RWPE2 (cell line): ENCODE measurements around the gene MT1X.
"Not testable (repeated sequence)": the region's sequence is repeated elsewhere in the genome, so short reads cannot be mapped to it uniquely, and the experiment has no call there.

Experiments used
- ATAC-seq: fragments of 200-7000 bp; cut with Tn5 transposase; 3 replicates; pipeline ENCODE4 v1.9.1; 2021; ENCODE audit warnings: low read depth
- DNase-seq: peaks from one replicate; pipeline ENCODE4 v3.0.0-alpha.2; 2020; ENCODE audit warnings: low spot score
- H3K27ac ChIP-seq: fragments of 450-650 bp; 2 replicates; pipeline ENCODE4 v1.5.1; 2017; ENCODE audit warnings: mild to moderate bottlenecking; ENCODE audit not compliant: poor library complexity, severe bottlenecking
- H3K27me3 ChIP-seq: fragments of 250-450 bp; sonication (Bioruptor Pico); 2 replicates; pipeline ENCODE4 v1.5.1; 2021; ENCODE audit warnings: mild to moderate bottlenecking, moderate library complexity; ENCODE audit not compliant: insufficient read depth, poor library complexity, severe bottlenecking
- H3K36me3 ChIP-seq: fragments of 250-450 bp; sonication (Bioruptor Pico); 2 replicates; pipeline ENCODE4 v1.5.1; 2020; ENCODE audit warnings: low read depth, mild to moderate bottlenecking, moderate library complexity
- H3K4me1 ChIP-seq: fragments of 250-450 bp; sonication (Bioruptor Pico); 2 replicates; pipeline ENCODE4 v1.5.1; 2021; ENCODE audit warnings: mild to moderate bottlenecking, moderate library complexity; ENCODE audit not compliant: insufficient read depth, poor library complexity, severe bottlenecking
- H3K4me3 ChIP-seq: fragments of 250-450 bp; sonication (Bioruptor Pico); 2 replicates; pipeline ENCODE4 v1.5.1; 2021; ENCODE audit warnings: mild to moderate bottlenecking, moderate library complexity; ENCODE audit not compliant: severe bottlenecking
- H3K9me3 ChIP-seq: fragments of 250-450 bp; sonication (Bioruptor Pico); 2 replicates; pipeline ENCODE4 v1.5.1; 2021; ENCODE audit warnings: mild to moderate bottlenecking, moderate library complexity; ENCODE audit not compliant: severe bottlenecking
- TF ChIP-seq, protein P1 (sequence below): fragments of 450-650 bp; IDR thresholded peaks from one replicate; pipeline ENCODE4 v1.5.1; 2017; ENCODE audit warnings: mild to moderate bottlenecking, moderate library complexity; ENCODE audit not compliant: poor library complexity, severe bottlenecking

The MT1X gene

DNA sequence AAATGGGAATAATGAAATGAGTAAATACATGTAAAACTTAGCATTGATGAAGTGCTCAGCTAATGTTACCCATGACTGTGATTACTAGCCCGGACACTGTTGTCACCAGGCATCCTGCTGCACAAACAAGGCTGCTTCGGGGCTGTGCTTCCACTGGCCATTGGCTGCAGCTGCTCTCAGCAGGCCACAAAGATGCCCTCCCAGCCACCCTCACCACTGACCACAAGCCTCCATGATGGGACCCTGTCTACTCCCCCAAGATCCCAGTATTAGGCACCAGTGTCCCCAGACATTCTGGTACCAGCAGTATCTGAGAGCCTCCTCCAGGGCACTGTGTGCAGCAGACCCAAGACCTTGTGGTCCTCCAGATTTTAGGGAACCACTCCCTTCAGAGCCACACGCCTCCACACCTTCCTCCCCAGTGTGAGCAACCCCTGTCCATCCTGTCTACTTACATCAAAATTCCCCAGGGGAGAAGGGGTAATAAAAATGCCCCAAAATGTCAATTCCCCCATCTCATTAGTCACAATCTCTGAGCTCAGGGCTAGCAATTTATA, 28.0 kb downstream of the MT1X start:
- TF ChIP-seq, protein P1, sequence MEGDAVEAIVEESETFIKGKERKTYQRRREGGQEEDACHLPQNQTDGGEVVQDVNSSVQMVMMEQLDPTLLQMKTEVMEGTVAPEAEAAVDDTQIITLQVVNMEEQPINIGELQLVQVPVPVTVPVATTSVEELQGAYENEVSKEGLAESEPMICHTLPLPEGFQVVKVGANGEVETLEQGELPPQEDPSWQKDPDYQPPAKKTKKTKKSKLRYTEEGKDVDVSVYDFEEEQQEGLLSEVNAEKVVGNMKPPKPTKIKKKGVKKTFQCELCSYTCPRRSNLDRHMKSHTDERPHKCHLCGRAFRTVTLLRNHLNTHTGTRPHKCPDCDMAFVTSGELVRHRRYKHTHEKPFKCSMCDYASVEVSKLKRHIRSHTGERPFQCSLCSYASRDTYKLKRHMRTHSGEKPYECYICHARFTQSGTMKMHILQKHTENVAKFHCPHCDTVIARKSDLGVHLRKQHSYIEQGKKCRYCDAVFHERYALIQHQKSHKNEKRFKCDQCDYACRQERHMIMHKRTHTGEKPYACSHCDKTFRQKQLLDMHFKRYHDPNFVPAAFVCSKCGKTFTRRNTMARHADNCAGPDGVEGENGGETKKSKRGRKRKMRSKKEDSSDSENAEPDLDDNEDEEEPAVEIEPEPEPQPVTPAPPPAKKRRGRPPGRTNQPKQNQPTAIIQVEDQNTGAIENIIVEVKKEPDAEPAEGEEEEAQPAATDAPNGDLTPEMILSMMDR, result no peak
- H3K4me3 ChIP-seq, result no peak overlapping the region
- no peaks in the 10 kb centered on the region for H3K36me3 ChIP-seq
- no peak overlapping the region for H3K27ac ChIP-seq
- H3K9me3 ChIP-seq, result no peaks in the 10 kb centered on the region
- no peak for ATAC-seq
- DNase-seq, result no peak
- peaks cover 3% of the 10 kb centered on the region for H3K4me1 ChIP-seq
- no peaks in the 10 kb centered on the region for H3K27me3 ChIP-seq

DNA sequence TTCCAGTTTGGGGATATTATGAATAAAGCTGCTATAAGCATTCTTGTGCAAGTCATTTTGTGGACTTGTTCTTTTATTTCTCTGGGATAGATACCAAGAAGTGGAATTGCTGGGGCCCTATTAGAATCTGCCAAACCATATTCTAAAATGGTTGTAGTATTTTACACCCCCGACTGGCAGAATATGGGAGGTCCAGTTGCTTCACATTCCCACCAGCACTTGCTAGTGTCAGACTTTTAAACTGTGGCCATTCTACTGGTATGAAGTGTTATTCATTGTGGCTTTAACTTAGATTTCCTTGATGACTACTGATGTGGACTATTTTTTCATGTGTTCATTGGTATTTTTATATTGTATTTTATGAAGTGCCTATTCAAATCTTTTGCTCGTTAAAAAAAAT, 29.6 kb downstream of the MT1X start:
- Histone ChIP-seq H3K27ac (no peak overlapping the region), H3K4me3 (no peak overlapping the region), H3K9me3 (no peaks in the 10 kb centered on the region), H3K36me3 (no peaks in the 10 kb centered on the region), H3K4me1 (peaks cover 3% of the 10 kb centered on the region), H3K27me3 (no peaks in the 10 kb centered on the region)
- TF ChIP-seq, protein P1, result no peak
- DNase-seq (no peak), ATAC-seq (no peak)

DNA sequence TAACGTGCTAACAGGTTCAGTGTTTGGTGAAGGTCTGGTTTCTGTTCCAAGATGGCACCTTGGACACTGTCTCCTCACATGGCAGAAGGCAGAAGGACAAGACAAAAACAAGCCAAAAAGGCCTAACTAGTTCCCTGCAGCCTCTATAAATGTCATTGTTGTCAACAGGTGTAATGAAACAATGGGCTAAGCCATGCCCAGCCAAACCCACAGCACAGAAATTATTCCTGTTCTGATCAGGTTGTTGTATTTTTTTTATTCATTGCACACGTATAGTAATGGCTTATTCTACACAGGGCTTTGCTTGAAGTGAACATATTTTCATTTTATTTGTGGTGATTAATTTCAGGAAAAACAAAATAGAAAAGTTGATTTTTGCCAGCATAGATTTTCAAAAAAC, 31.5 kb downstream of the MT1X start:
- Histone ChIP-seq H3K36me3 (no peaks in the 10 kb centered on the region), H3K4me1 (no peaks in the 10 kb centered on the region), H3K9me3 (no peaks in the 10 kb centered on the region), H3K27ac (no peak overlapping the region), H3K27me3 (no peaks in the 10 kb centered on the region), H3K4me3 (no peak overlapping the region)
- ATAC-seq (no peak), DNase-seq (no peak)
- TF ChIP-seq, protein P1, result no peak

DNA sequence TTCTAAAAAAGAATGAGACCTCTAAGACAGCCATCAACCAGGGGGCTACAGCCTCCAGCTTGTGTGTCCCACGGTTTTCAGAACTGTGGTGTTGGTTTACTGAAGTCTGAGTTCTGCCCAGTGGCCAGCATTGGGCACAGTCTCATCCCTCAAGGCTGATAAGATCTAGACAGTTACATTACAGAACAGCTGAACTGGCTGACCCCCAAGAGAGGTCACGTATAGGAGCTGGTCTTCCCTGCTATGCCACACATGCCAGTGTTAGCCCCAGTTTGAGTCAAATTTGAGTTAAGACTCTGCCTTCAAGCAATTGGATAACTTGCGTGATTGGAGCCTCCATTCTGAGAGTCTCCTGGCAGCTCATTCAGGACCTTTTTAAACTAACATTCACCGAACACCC, 32.9 kb downstream of the MT1X start:
- H3K36me3 ChIP-seq, result no peaks in the 10 kb centered on the region
- H3K4me3 ChIP-seq, result no peak overlapping the region
- no peaks in the 10 kb centered on the region for H3K4me1 ChIP-seq
- DNase-seq (no peak), ATAC-seq (no peak)
- no peaks in the 10 kb centered on the region for H3K27me3 ChIP-seq
- TF ChIP-seq, protein P1, result no peak
- H3K9me3 ChIP-seq, result no peaks in the 10 kb centered on the region
- no peak overlapping the region for H3K27ac ChIP-seq

DNA sequence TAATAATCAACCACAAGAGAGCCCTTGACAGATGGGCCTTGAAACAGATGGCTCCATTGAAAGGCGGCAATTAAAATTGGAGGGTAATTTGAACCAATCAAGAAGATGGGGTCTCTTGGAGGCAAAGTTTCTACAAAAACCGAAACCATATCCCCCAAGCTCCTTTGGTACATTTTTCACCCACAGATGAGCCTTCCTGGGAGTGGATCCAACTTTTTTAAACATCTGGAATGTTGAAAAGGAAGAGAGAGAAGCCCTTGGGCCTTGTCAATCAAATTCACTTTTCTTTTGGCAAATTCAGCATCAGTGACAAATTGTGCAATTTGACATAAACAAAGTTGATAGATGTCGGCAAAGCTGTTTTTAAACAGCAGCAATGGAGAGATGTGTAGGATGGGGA, 34.5 kb downstream of the MT1X start:
- no peak overlapping the region for H3K27ac ChIP-seq
- H3K36me3 ChIP-seq, result no peaks in the 10 kb centered on the region
- H3K9me3 ChIP-seq, result no peaks in the 10 kb centered on the region
- H3K4me3 ChIP-seq, result no peak overlapping the region
- no peaks in the 10 kb centered on the region for H3K4me1 ChIP-seq
- TF ChIP-seq, protein P1, result no peak
- DNase-seq (no peak), ATAC-seq (no peak)
- no peaks in the 10 kb centered on the region for H3K27me3 ChIP-seq

DNA sequence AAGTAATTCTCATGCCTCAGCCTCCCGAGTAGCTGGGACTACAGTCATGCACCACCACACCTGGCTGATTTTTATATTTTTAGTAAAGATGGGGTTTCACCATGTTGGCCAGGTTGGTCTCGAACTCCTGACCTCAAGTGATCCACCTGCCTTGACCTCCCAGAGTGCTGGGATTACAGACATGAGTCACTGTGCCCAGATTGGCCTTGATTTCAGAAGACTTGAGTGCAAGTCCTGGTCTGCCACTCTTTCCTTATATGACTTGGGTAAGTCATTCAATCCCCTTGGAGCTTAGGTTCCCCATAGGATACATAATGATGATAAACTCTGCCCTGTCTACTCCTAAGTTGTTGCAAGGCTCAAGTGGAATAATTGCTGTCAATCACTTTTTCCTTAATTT, 35.3 kb downstream of the MT1X start:
- not testable (repeated sequence) for H3K4me1 ChIP-seq, H3K4me3 ChIP-seq, ATAC-seq, H3K36me3 ChIP-seq, H3K27ac ChIP-seq, DNase-seq, H3K9me3 ChIP-seq, H3K27me3 ChIP-seq
